Measurements from ENCODE around the gene SCAANT1. TPM values are rescaled to one million over a fixed set of nuclear protein-coding genes. Genes with fewer than 3 reads are reported as not detected.

The SCAANT1 gene
- total RNA-seq, 2 experiments from 2014 or later: not detected

- Histone ChIP-seq H3K9me3 (ENCODE audit: low read length) (no peaks in the 10 kb centered on the region), H3K4me3 (ENCODE audit: low read depth, low read length, poor library complexity, severe bottlenecking) (no peak overlapping the region), H2AFZ (ENCODE audit: low read length) (no peak overlapping the region), H3K36me3 (ENCODE audit: insufficient read depth, low read length) (peaks cover 70% of the 10 kb centered on the region), H3K4me1 (ENCODE audit: insufficient read depth, low read length, poor library complexity, severe bottlenecking) (peaks cover 38% of the 10 kb centered on the region), H3K4me2 (ENCODE audit: low read length) (peak overlapping the region; percentile 25; the same call in 1 of the 2 replicates), H3K27ac (ENCODE audit: low read depth, low read length, poor library complexity, severe bottlenecking) (no peak overlapping the region), H3K9me2 (ENCODE audit: insufficient read depth, low read length) (no peaks in the 10 kb centered on the region), H3K79me2 (ENCODE audit: insufficient read depth, low read depth, low read length) (peaks cover 55% of the 10 kb centered on the region; the same call in 1 of the 2 replicates), H4K20me1 (ENCODE audit: insufficient read depth, low read length) (peaks cover 25% of the 10 kb centered on the region; the same call in 1 of the 2 replicates)
- TF ChIP-seq CTCF (conservative IDR thresholded peaks at IDR 0.05; ENCODE audit: low read length) (no peak; the same call in 1 of the 2 replicates), EZH2phosphoT487 (IDR thresholded peaks at IDR 0.05; ENCODE audit: borderline replicate concordance, low read depth, low read length) (no peak)
- ChIA-PET POLR2A (interaction anchor here (0.6 to 2.2 kb wide), 2 partner anchors 9 to 62 kb away, joined by 4 to 6 read pairs; no protein-coding TSS in a partner anchor), CTCF (ENCODE audit: unreplicated experiment) (no interaction called here)
- no TSS peak for BruUV-seq (replicated peaks)
- DNase-seq (ENCODE audit: low spot score): peak; percentile 23
- intact Hi-C loops (cut with micrococcal nuclease; ENCODE audit: unreplicated experiment): no loop called here
These were observed 25.8 kb upstream of the SCAANT1 start for GRCh38 chr3:63937661-63938651.

- no TSS peak for BruUV-seq (replicated peaks)
- ChIA-PET POLR2A (no interaction called here), CTCF (ENCODE audit: unreplicated experiment) (no interaction called here)
- intact Hi-C loops (cut with micrococcal nuclease; ENCODE audit: unreplicated experiment): no loop called here
- H3K4me1 ChIP-seq (ENCODE audit: insufficient read depth, low read length, poor library complexity, severe bottlenecking): peaks cover 49% of the 10 kb centered on the region
- no peak overlapping the region for H3K27ac ChIP-seq (ENCODE audit: low read depth, low read length, poor library complexity, severe bottlenecking)
- H3K36me3 ChIP-seq (ENCODE audit: insufficient read depth, low read length): peaks cover 61% of the 10 kb centered on the region
- no peaks in the 10 kb centered on the region for H3K9me3 ChIP-seq (ENCODE audit: low read length)
- no peak overlapping the region for H2AFZ ChIP-seq (ENCODE audit: low read length)
- TF ChIP-seq CTCF (conservative IDR thresholded peaks at IDR 0.05; ENCODE audit: low read length) (no peak), EZH2phosphoT487 (IDR thresholded peaks at IDR 0.05; ENCODE audit: borderline replicate concordance, low read depth, low read length) (no peak)
- no peak overlapping the region for H3K4me3 ChIP-seq (ENCODE audit: low read depth, low read length, poor library complexity, severe bottlenecking)
- peaks cover 30% of the 10 kb centered on the region; the same call in 1 of the 2 replicates for H4K20me1 ChIP-seq (ENCODE audit: insufficient read depth, low read length)
- DNase-seq (ENCODE audit: low spot score): no peak
- H3K4me2 ChIP-seq (ENCODE audit: low read length): no peak overlapping the region
- peaks cover 63% of the 10 kb centered on the region; the same call in 1 of the 2 replicates for H3K79me2 ChIP-seq (ENCODE audit: insufficient read depth, low read depth, low read length)
- no peaks in the 10 kb centered on the region for H3K9me2 ChIP-seq (ENCODE audit: insufficient read depth, low read length)
These were observed 24.7 kb upstream of the SCAANT1 start for GRCh38 chr3:63936925-63937324.

Data from OCI-LY7 (cell line).